HG02759 (cell line): Measurements from ENCODE around the gene CACNA1B.
"Not testable (repeated sequence)": the region's sequence is repeated elsewhere in the genome, so short reads cannot be mapped to it uniquely, and the experiment has no call there.

Source experiments
- ATAC-seq: cut with Tn5 transposase; IDR thresholded peaks from one replicate; pipeline ENCODE4 v1.9.1; 2021; ENCODE audit warnings: mild to moderate bottlenecking, moderate library complexity; ENCODE audit not compliant: unreplicated experiment

The CACNA1B gene

GRCh38 chr9:137865581-137866145 lies 11.9 kb upstream of the CACNA1B start:
- no peak for ATAC-seq

- ATAC-seq = no peak
These were observed 11.1 kb upstream of the CACNA1B start for GRCh38 chr9:137866226-137867141.

- no peak for ATAC-seq
These were observed 7.2 kb upstream of the CACNA1B start for GRCh38 chr9:137870432-137870831.

GRCh38 chr9:137872296-137872695 lies 5.3 kb upstream of the CACNA1B start:
- ATAC-seq = no peak

GRCh38 chr9:137873408-137873807 lies 4.2 kb upstream of the CACNA1B start:
- no peak for ATAC-seq

GRCh38 chr9:137873858-137874362 lies 3.7 kb upstream of the CACNA1B start:
- ATAC-seq = no peak

GRCh38 chr9:137875354-137875753 lies 2.2 kb upstream of the CACNA1B start:
- ATAC-seq = no peak

GRCh38 chr9:137875846-137876245 lies 1.7 kb upstream of the CACNA1B start:
- ATAC-seq = no peak

- no peak for ATAC-seq
These were observed 1.3 kb upstream of the CACNA1B start for GRCh38 chr9:137876269-137876668.

- no peak for ATAC-seq
These were observed 698 bp upstream of the CACNA1B start for GRCh38 chr9:137876781-137877386.

GRCh38 chr9:137878146-137878941 lies 762 bp downstream of the CACNA1B start:
- ATAC-seq = no peak

GRCh38 chr9:137879052-137879451 lies 1.5 kb downstream of the CACNA1B start:
- no peak for ATAC-seq

- no peak for ATAC-seq
These were observed 2.1 kb downstream of the CACNA1B start for GRCh38 chr9:137879566-137880150.

- ATAC-seq = no peak
These were observed 2.8 kb downstream of the CACNA1B start for GRCh38 chr9:137880160-137880975.

- ATAC-seq = no peak
These were observed 3.5 kb downstream of the CACNA1B start for GRCh38 chr9:137880976-137881530.

GRCh38 chr9:137881591-137882505 lies 4.3 kb downstream of the CACNA1B start:
- ATAC-seq = no peak

- ATAC-seq = no peak
These were observed 4.9 kb downstream of the CACNA1B start for GRCh38 chr9:137882506-137882821.

- ATAC-seq = not testable (repeated sequence)
These were observed 6.4 kb downstream of the CACNA1B start for GRCh38 chr9:137883977-137884376.
